Adrenal gland (tissue), 12 donors: ENCODE results near the gene RIC3. TPM values are rescaled to one million over a fixed set of nuclear protein-coding genes. Genes with fewer than 3 reads are reported as not detected.

Experiments
- DNase-seq, 7 donors: peaks; one replicate each; pipeline ENCODE4 v3.0.0-alpha.2; 2019 to 2020
- H3K27ac ChIP-seq, 5 donors: fragments of 200-600 bp; sonication (generic) in 4 of 5; 1 replicate in 3 of 5; 2 replicates in 2 of 5; pipeline versions ENCODE4 v1.5.1 to v1.8.0; 2016 to 2020; ENCODE audit warnings: mild to moderate bottlenecking in 1 of 5
- H3K27me3 ChIP-seq: fragments of 200-600 bp; 2 replicates; pipeline ENCODE4 v1.8.0; 2021
- H3K36me3 ChIP-seq, 2 donors: fragments of 200-600 bp; replicated peaks in 1 of 2; 1 replicate in 1 of 2; 2 replicates in 1 of 2; pipeline versions ENCODE4 v1.5.1 to v1.8.0; 2018 to 2022
- H3K4me1 ChIP-seq, 2 donors: fragments of 200-600 bp; replicated peaks in 1 of 2; 1 replicate in 1 of 2; 2 replicates in 1 of 2; pipeline versions ENCODE4 v1.5.1 to v1.8.0; 2018 to 2021
- H3K4me3 ChIP-seq, 4 donors: fragments of 200-600 bp; sonication (generic) in 3 of 4; one replicate each; pipeline ENCODE4 v1.5.1; 2016 to 2018
- H3K9me3 ChIP-seq, 3 donors: fragments of 200-600 bp; sonication (generic) in 1 of 3; replicated peaks in 1 of 3; 1 replicate in 2 of 3; 2 replicates in 1 of 3; pipeline versions ENCODE4 v1.5.1 to v1.8.0; 2016 to 2021
- POLR2A ChIP-seq, 2 donors: fragments of 450-650 bp; IDR thresholded peaks; one replicate each; pipeline ENCODE4 v1.6.1; 2017; ENCODE audit warnings: antibody characterized with exemption in 2 of 2, mild to moderate bottlenecking in 2 of 2, moderate library complexity in 1 of 2
- WGBS, 4 donors: extraction: QIAGEN DNeasy Blood & Tissue Kit in 2 of 4; methylation state at CpG; one replicate each; pipeline versions ENCODE4 v1.1.5 to v1.1.7; 2013 to 2017; 5-methylcytosine and 5-hydroxymethylcytosine counted together
- intact Hi-C, 2 donors: fragments of 100-400 bp; cut with DNase I; formaldehyde crosslinking; loops; one replicate each; pipeline versions ENCODE4 v1.14.1 to v1.15.0; 2022 to 2023
- polyA plus RNA-seq, 3 donors: library from polyadenylated mRNA; stranded (reverse); fragments of 200-250 nt in 2 of 3; fragments of 350-450 nt in 1 of 3; fragmentation: Illumina TruSeq in 1 of 3; extraction: RNeasy Lipid Tissue Mini Kit (QIAGEN cat#74804) in 1 of 3; gene quantifications; one replicate each; pipeline ENCODE4 v1.2.3, GENCODE V29; 2013 to 2014
- total RNA-seq, 9 donors: library from RNA; depleted of rRNA in 4 of 9; stranded (reverse); fragments of >200 nt in 4 of 9; fragments of 120-200 nt in 1 of 9; fragmentation: NEBNext Ultra II Directional in 1 of 9; extraction: Animal tissue kit (Norgen Biotek cat#: 25700) in 1 of 9; gene quantifications; one replicate each; pipeline versions ENCODE4 v1.1.0 to v1.2.4, GENCODE V29; 2013 to 2023
- TF ChIP-seq, protein P1 (sequence below), 6 experiments: fragments of 450-650 bp in 4 of 6; fragments of 200-600 bp in 2 of 6; sonication (generic) in 1 of 6; IDR thresholded peaks; 1 replicate in 5 of 6; 2 replicates in 1 of 6; pipeline versions ENCODE4 v1.5.1 to v1.8.0; 2016 to 2021; ENCODE audit warnings: antibody characterized with exemption in 6 of 6, mild to moderate bottlenecking in 2 of 6, moderate library complexity in 1 of 6
- donor health status: healthy with polysubstance abuse.
- donor health status: Bipolar disorder and iron deficiency.
- donor health status: DM: yes; HTN: yes; CAD: no.
- donor health status: DM: no; HTN: no; CAD: no.
- donor health status: DM: no; HTN: no; CAD: no.
- donor health status: DM: yes; HTN: yes; CAD: no.

Gene RIC3
- total and polyA plus RNA-seq, 12 donors = 11.0 to 45.5 (median 29.4) TPM

DNA sequence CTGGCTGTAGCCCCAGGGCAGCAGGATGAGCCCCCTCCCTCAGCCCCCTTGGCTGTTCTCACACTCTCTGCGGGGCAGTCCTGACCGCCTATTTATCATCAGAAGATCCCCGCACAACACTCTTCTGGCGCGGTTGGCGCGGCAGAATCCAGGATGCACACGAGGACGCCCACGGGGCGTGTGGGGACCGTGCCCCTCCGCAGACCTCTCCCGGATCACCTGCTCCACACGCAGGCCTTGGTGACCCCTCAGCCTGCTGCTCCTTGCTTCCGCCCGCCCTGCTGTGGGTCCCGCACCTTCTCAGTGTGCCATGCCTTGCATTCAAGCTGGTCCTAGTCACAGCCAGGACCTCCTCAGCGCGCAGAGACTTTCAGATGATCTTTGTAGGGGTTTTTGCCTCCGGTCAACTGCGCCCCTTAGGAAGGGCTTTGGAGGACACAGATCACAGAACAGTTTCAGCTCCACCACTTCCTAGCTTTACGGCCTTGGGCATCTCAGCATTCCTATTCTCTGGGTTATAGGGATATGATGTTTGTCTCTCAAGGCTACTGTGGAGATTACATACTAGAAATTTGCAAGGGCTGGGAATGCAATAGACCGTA, 88.7 kb downstream of the RIC3 start:
- peak overlapping the region in 1 of 5 donors; percentile 60 for H3K27ac ChIP-seq
- H3K36me3 ChIP-seq = no peaks in the 10 kb centered on the region
- no peaks in the 10 kb centered on the region for H3K9me3 ChIP-seq
- H3K4me3 ChIP-seq = peak overlapping the region in 2 of 4 donors; percentile 45 to 63
- H3K4me1 ChIP-seq = peaks cover 0 to 8% of the 10 kb centered on the region in 2 donors
- WGBS, 4 donors = 73 to 78% (median 77%) methylated on average over 21 to 24 of the region's 24 CpGs
- H3K27me3 ChIP-seq = no peaks in the 10 kb centered on the region
- TF ChIP-seq POLR2A (IDR thresholded peaks at IDR 0.05) = no peak
- TF ChIP-seq, protein P1, sequence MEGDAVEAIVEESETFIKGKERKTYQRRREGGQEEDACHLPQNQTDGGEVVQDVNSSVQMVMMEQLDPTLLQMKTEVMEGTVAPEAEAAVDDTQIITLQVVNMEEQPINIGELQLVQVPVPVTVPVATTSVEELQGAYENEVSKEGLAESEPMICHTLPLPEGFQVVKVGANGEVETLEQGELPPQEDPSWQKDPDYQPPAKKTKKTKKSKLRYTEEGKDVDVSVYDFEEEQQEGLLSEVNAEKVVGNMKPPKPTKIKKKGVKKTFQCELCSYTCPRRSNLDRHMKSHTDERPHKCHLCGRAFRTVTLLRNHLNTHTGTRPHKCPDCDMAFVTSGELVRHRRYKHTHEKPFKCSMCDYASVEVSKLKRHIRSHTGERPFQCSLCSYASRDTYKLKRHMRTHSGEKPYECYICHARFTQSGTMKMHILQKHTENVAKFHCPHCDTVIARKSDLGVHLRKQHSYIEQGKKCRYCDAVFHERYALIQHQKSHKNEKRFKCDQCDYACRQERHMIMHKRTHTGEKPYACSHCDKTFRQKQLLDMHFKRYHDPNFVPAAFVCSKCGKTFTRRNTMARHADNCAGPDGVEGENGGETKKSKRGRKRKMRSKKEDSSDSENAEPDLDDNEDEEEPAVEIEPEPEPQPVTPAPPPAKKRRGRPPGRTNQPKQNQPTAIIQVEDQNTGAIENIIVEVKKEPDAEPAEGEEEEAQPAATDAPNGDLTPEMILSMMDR (IDR thresholded peaks at IDR 0.05) = no peak
- no peak for DNase-seq
- intact Hi-C loops = no loop called here

DNA sequence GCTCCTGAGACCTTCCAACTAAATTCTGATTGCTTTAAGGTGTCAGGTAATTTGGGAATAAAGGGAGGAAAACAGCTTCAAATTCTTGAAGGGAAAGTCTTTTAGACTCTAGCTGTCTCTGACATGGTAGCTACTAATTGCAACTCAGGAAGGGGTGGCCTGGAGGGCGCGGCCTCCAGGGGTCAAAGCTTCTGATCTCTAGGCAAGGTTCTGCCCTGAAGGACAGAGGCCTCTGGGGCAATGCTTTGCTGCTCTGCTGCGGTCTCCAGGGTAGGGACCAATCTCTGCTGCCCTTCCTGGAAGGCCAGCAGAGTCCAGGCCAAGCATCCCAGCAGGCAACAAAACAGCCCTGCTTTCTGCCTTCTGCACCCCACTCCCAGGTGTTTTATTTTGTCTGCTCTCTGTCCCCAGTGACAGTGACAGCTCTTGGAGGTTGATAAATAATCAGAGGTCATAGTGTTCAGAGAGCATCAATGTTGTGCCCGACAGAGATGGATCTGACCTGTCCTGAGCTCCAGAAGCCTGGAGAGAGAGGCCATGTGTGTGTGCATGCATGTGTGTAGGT, 89.6 kb downstream of the RIC3 start:
- Histone ChIP-seq H3K4me1 (peaks cover 0 to 8% of the 10 kb centered on the region in 2 donors), H3K27me3 (no peaks in the 10 kb centered on the region), H3K36me3 (no peaks in the 10 kb centered on the region), H3K4me3 (no peak overlapping the region), H3K27ac (no peak overlapping the region), H3K9me3 (no peaks in the 10 kb centered on the region)
- no peak for DNase-seq
- intact Hi-C loops = no loop called here
- no peak for TF ChIP-seq POLR2A (IDR thresholded peaks at IDR 0.05)
- TF ChIP-seq, protein P1 (IDR thresholded peaks at IDR 0.05) = no peak
- WGBS, 4 donors = 91 to 98% (median 95%) methylated on average over 3 to 4 of the region's 4 CpGs

DNA sequence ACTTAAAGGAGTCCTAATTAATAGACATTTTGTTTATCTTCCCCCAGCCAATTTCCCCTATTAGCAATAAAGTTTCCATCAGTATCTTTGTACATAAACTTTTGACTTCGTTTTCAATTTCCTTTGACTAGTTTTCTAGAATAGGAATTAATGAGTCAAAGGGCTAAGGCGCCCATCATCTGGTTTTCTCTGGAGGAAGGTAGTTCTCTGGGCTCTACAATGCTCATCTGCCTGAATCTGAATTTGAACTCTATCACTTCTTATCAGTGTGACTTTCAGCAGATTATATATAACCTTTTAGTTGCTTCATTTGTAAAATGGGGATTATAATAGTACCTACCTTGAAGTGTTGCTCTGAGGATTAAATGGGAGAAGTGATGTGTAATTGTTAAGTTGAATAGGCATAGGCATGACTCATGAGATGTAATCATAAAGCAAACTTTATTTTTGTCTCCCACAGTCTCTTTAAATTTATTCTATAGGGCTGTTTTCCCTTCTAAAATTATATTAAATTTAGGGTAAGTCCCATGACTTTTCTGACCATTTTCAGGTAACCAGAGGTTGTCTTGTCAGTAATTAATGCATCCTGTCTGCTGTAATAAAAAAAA, 93.6 kb downstream of the RIC3 start:
- Histone ChIP-seq H3K36me3 (no peaks in the 10 kb centered on the region), H3K9me3 (no peaks in the 10 kb centered on the region), H3K27ac (no peak overlapping the region), H3K4me3 (no peak overlapping the region), H3K4me1 (no peaks in the 10 kb centered on the region), H3K27me3 (no peaks in the 10 kb centered on the region)
- no peak for DNase-seq
- no peak for TF ChIP-seq POLR2A (IDR thresholded peaks at IDR 0.05)
- TF ChIP-seq, protein P1 (IDR thresholded peaks at IDR 0.05) = no peak
- WGBS, 4 donors = 55 to 68% (median 62%) methylated on average over 2 of the region's 2 CpGs
- intact Hi-C loops = no loop called here

DNA sequence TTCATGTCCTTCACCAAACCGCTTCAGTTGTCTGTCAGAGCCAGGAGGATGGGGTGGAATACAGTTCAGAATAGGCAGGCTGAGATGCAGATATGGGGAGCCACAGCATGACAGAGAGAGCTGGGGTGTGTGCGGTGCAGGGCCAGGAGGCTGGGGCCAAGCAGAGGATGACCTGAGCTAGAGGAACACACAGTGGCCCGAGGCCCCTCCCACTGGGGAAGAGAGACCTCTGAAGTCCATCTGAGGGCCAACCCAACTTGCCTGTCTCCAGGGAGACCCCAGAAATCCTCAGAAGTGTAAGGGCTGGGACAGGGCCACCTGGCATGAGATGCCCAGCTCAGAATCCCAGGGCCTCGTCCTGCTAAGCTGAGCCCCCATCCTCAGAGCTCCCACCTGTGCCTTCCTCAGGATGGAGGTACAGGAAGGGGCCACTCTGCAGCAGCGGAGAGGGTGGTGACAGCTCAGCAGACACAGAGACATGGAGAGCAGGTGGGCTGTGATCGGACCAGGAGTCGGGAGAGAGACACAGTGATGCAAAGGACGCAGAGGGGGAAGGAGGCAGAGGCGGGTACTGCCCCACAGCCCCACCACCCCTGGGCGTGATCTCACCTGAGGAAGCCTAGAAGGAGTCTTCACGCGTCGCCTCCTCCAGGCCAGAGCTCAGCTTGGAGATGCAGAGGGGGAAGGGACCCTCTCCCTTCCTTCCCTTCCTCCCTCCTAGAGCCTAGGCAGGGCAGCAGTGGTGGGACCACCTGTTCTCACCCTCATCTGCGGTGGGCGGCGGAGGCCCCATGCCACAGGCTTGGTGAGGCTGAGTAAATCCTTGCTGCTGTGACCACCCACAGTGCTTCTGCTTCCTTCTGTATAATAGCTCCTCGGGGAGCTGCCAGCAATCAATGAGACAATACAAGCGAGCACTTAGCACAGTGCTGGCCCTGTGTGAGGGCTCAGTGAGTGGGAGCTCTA, 96.9 kb downstream of the RIC3 start:
- Histone ChIP-seq H3K9me3 (no peaks in the 10 kb centered on the region), H3K27me3 (no peaks in the 10 kb centered on the region), H3K27ac (no peak overlapping the region), H3K4me3 (no peak overlapping the region), H3K4me1 (peaks cover 19 to 24% of the 10 kb centered on the region in 2 donors), H3K36me3 (no peaks in the 10 kb centered on the region)
- DNase-seq = peak in 2 of 7 donors; percentile 5 to 46
- WGBS, 4 donors = 74 to 81% (median 77%) methylated on average over 13 to 18 of the region's 18 CpGs
- no peak for TF ChIP-seq POLR2A (IDR thresholded peaks at IDR 0.05)
- TF ChIP-seq, protein P1 (IDR thresholded peaks at IDR 0.05) = no peak
- intact Hi-C loops = loop anchor here (5.0 kb wide), 2 partner anchors 35 to 40 kb away; no protein-coding TSS in a partner anchor
